Thyroid gland (tissue), 4 donors: ENCODE results near the gene PARL. TPM values are rescaled to one million over a fixed set of nuclear protein-coding genes. Genes with fewer than 3 reads are reported as not detected.

Experiments
- DNase-seq, 2 donors: peaks; one replicate each; pipeline ENCODE4 v3.0.0-alpha.2; 2019
- H3K27ac ChIP-seq, 3 donors: fragments of 200-600 bp; sonication (generic); 1 replicate in 2 of 3; 2 replicates in 1 of 3; pipeline ENCODE4 v1.5.1; 2016 to 2019; ENCODE audit warnings: mild to moderate bottlenecking in 1 of 3, moderate library complexity in 1 of 3
- H3K27me3 ChIP-seq: fragments of 200-600 bp; sonication (generic); one replicate; pipeline ENCODE4 v1.5.1; 2019
- H3K36me3 ChIP-seq, 2 donors: fragments of 200-600 bp; sonication (generic); one replicate each; pipeline ENCODE4 v1.5.1; 2016 to 2019
- H3K4me1 ChIP-seq, 2 donors: fragments of 200-600 bp; sonication (generic); one replicate each; pipeline ENCODE4 v1.5.1; 2017 to 2019
- H3K4me3 ChIP-seq, 3 donors: fragments of 200-600 bp; sonication (generic); replicated peaks in 1 of 3; 1 replicate in 2 of 3; 2 replicates in 1 of 3; pipeline ENCODE4 v1.5.1; 2016; ENCODE audit warnings: mild to moderate bottlenecking in 1 of 3
- H3K9me3 ChIP-seq: fragments of 200-600 bp; sonication (generic); one replicate; pipeline ENCODE4 v1.5.1; 2017
- POLR2A ChIP-seq, 2 donors: fragments of 450-650 bp; IDR thresholded peaks; one replicate each; pipeline ENCODE4 v1.6.1; 2017; ENCODE audit warnings: antibody characterized with exemption in 2 of 2, mild to moderate bottlenecking in 2 of 2, moderate library complexity in 1 of 2
- WGBS, 2 donors: methylation state at CpG; one replicate each; pipeline ENCODE4 v1.1.5; 2017; 5-methylcytosine and 5-hydroxymethylcytosine counted together
- intact Hi-C: fragments of 100-400 bp; cut with DNase I; formaldehyde crosslinking; loops from one replicate; pipeline ENCODE4 v1.15.1; 2023
- total RNA-seq, 4 donors: library from RNA; depleted of rRNA; stranded (reverse); fragments of >200 nt; gene quantifications; one replicate each; pipeline ENCODE4 v1.2.3, GENCODE V29; 2016
- TF ChIP-seq, protein P1 (sequence below), 6 experiments: fragments of 200-600 bp in 3 of 6; fragments of 450-650 bp in 3 of 6; sonication (generic) in 3 of 6; IDR thresholded peaks; one replicate each; pipeline ENCODE4 v1.5.1; 2016 to 2019; ENCODE audit warnings: antibody characterized with exemption in 6 of 6, mild to moderate bottlenecking in 2 of 6, inconsistent platforms in 1 of 6, moderate library complexity in 1 of 6

The PARL gene
- total RNA-seq, 4 donors from 2014 or later: 33.8 to 52.0 (median 42.6) TPM

DNA sequence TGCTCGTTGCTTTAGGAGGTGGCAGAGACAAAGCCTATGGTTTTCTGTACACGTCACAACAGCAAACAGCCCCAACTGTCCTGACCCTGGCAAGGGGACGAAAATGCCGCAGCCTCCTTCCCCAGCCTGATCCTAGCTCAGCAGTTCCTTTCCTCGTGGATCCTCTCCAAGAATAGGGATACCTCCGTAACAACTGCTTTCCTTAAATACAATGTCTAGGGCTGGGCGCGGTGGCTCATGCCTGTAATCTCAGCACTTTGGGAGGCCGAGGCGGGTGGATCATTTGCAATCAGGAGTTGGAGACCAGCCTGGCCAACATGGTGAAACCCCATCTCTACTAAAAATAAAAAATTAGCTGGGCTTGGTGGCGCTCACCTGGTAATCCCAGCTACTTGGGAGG, 76.3 kb downstream of the PARL start:
- TF ChIP-seq, protein P1, sequence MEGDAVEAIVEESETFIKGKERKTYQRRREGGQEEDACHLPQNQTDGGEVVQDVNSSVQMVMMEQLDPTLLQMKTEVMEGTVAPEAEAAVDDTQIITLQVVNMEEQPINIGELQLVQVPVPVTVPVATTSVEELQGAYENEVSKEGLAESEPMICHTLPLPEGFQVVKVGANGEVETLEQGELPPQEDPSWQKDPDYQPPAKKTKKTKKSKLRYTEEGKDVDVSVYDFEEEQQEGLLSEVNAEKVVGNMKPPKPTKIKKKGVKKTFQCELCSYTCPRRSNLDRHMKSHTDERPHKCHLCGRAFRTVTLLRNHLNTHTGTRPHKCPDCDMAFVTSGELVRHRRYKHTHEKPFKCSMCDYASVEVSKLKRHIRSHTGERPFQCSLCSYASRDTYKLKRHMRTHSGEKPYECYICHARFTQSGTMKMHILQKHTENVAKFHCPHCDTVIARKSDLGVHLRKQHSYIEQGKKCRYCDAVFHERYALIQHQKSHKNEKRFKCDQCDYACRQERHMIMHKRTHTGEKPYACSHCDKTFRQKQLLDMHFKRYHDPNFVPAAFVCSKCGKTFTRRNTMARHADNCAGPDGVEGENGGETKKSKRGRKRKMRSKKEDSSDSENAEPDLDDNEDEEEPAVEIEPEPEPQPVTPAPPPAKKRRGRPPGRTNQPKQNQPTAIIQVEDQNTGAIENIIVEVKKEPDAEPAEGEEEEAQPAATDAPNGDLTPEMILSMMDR (IDR thresholded peaks at IDR 0.05): no peak
- TF ChIP-seq POLR2A (IDR thresholded peaks at IDR 0.05): no peak
- H3K36me3 ChIP-seq: peaks cover 63 to 79% of the 10 kb centered on the region in 2 donors
- WGBS, 2 donors: 95 to 96% methylated on average over 11 of the region's 11 CpGs

GRCh38 chr3:183807881-183808280, 76.8 kb downstream of the PARL start:
- H3K27ac ChIP-seq: no peak overlapping the region
- no peak for DNase-seq
- H3K4me1 ChIP-seq: no peaks in the 10 kb centered on the region
- no peak overlapping the region for H3K4me3 ChIP-seq
- H3K36me3 ChIP-seq: peaks cover 67 to 83% of the 10 kb centered on the region in 2 donors
- WGBS, 2 donors: 93 to 94% methylated on average over 12 of the region's 12 CpGs
- TF ChIP-seq POLR2A (IDR thresholded peaks at IDR 0.05): no peak
- TF ChIP-seq, protein P1 (IDR thresholded peaks at IDR 0.05): no peak
- no peaks in the 10 kb centered on the region for H3K9me3 ChIP-seq
- intact Hi-C loops: no loop called here
- no peaks in the 10 kb centered on the region for H3K27me3 ChIP-seq

More for the DNA sequence above, 76.3 kb downstream of the PARL start:
- Histone ChIP-seq H3K27me3 (no peaks in the 10 kb centered on the region), H3K9me3 (no peaks in the 10 kb centered on the region), H3K27ac (no peak overlapping the region), H3K4me3 (no peak overlapping the region), H3K4me1 (no peaks in the 10 kb centered on the region)
- intact Hi-C loops: no loop called here
- no peak for DNase-seq

- peaks cover 73 to 87% of the 10 kb centered on the region in 2 donors for H3K36me3 ChIP-seq
- TF ChIP-seq, protein P1 (IDR thresholded peaks at IDR 0.05): no peak
- TF ChIP-seq POLR2A (IDR thresholded peaks at IDR 0.05): no peak
- no peak overlapping the region for H3K27ac ChIP-seq
These were observed 77.4 kb downstream of the PARL start for GRCh38 chr3:183807209-183807728.

GRCh38 chr3:183802989-183803388, 81.7 kb downstream of the PARL start:
- Histone ChIP-seq H3K4me3 (no peak overlapping the region), H3K27me3 (no peaks in the 10 kb centered on the region), H3K27ac (no peak overlapping the region), H3K9me3 (no peaks in the 10 kb centered on the region), H3K36me3 (peaks cover 79 to 82% of the 10 kb centered on the region in 2 donors), H3K4me1 (no peaks in the 10 kb centered on the region)
- TF ChIP-seq POLR2A (IDR thresholded peaks at IDR 0.05): no peak
- TF ChIP-seq, protein P1 (IDR thresholded peaks at IDR 0.05): no peak
- intact Hi-C loops: no loop called here
- WGBS, 2 donors: 86 to 87% methylated on average over 6 of the region's 6 CpGs
- DNase-seq: no peak

More at GRCh38 chr3:183807209-183807728, 77.4 kb downstream of the PARL start:
- no peak for DNase-seq
- intact Hi-C loops: no loop called here
- H3K4me1 ChIP-seq: no peaks in the 10 kb centered on the region
- H3K27me3 ChIP-seq: no peaks in the 10 kb centered on the region
- H3K9me3 ChIP-seq: no peaks in the 10 kb centered on the region
- no peak overlapping the region for H3K4me3 ChIP-seq
- WGBS, 2 donors: 94 to 95% methylated on average over 11 to 12 of the region's 12 CpGs

- H3K4me1 ChIP-seq: no peaks in the 10 kb centered on the region
- no peak overlapping the region for H3K4me3 ChIP-seq
- peaks cover 70 to 71% of the 10 kb centered on the region in 2 donors for H3K36me3 ChIP-seq
- H3K27ac ChIP-seq: no peak overlapping the region
- H3K9me3 ChIP-seq: no peaks in the 10 kb centered on the region
- 93% methylated on average over 5 of the region's 5 CpGs for WGBS, 2 donors
- DNase-seq: no peak
- intact Hi-C loops: no loop called here
- TF ChIP-seq, protein P1 (IDR thresholded peaks at IDR 0.05): no peak
- TF ChIP-seq POLR2A (IDR thresholded peaks at IDR 0.05): no peak
- H3K27me3 ChIP-seq: no peaks in the 10 kb centered on the region
These were observed 83.1 kb downstream of the PARL start for GRCh38 chr3:183801601-183802000.
